GM20000 (cell line): Measurements from ENCODE around the gene FLRT1.

Experiments used
- DNase-seq: peaks from one replicate; pipeline ENCODE4 v3.0.0; 2012; ENCODE audit warnings: low spot score
- CTCF ChIP-seq: IDR thresholded peaks from 2 replicates; pipeline ENCODE4 v1.5.1; 2012; ENCODE audit warnings: mild to moderate bottlenecking, control low read depth; ENCODE audit errors: extremely low read depth, missing control alignments

The FLRT1 gene

DNA sequence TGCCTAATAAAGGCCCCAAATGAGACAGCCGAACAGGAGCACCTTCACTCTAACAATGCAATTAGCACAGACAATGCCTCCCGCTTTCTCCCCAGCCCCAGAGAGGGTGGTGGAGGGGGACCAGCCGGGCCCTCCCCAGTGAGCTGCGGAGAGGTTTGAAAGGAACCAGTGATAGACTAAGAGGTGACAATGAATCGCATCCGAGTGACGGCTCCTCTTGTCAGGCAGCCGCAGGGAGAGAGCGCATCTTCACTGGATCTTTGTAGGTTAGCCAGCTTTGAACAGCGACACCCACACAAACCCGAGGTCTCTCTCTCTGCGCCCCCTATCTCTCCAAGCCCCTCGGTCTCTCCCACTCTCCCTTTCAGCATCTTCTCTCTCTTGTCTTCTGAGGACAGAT, 28.0 kb downstream of the FLRT1 start:
- DNase-seq: no peak
- no peak for TF ChIP-seq CTCF

DNA sequence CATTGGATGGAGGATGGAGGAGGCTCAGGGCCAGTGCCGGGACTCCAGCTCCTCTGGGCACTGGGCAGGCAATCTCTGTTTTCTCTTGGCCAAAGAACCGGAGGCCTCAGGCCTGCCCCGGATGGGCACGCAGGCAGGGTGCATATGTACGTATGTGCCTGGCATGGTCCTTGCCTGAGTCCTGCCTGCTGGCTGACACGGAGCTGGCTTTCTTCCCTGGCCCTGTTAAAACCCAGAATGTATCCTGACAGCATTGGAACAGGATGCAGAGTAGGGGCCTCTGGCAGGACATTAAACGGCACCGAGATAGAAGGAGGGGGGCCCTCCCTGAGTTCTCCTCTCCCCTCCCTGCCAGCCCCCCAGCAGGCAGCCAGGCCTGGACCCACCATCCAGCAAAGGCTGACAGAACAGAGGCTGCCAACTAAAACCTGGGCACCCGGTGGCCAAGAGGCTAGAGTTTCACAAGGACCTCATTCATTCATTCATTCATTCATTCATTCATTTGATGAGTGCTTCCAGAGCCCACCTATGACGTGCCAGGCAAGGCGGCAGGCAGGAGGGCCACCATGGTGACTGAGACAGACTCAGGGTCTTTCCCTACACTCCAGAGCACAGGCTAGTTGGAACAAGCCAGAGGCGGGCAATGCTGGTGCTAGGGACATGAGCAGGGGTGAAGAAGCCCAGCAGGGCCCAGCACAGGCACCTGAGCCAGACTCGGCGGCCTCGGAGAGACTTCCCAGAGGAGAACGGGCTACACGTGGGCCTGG, 28.8 kb downstream of the FLRT1 start:
- no peak for TF ChIP-seq CTCF
- DNase-seq: no peak

DNA sequence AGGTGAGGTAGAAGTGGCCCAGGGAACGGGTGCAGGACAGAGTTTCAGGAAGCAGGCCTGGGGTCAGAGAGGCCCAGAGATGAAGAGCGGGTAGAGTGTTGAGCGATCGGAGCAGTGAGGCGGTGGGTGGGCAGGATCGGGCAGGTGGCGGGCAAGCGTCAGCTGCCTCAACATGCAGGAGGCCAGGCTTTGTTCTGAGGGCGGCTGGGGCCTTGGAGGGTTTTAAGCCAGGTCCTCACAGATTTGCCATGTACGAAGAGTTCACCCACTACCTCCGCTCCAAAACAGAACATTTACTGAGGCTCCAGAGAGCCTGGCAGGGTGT, 29.4 kb downstream of the FLRT1 start:
- DNase-seq: no peak
- TF ChIP-seq CTCF: no peak

- no peak for TF ChIP-seq CTCF
- no peak for DNase-seq
Measured at GRCh38 chr11:64065712-64066111, 30.0 kb downstream of the FLRT1 start.

- no peak for TF ChIP-seq CTCF
- no peak for DNase-seq
Measured at GRCh38 chr11:64067230-64067993, 31.7 kb downstream of the FLRT1 start.

GRCh38 chr11:64068705-64069400, 33.1 kb downstream of the FLRT1 start:
- DNase-seq: no peak
- TF ChIP-seq CTCF: no peak
